Erythroblast (primary cell): ENCODE data around the gene DUS2.

Source experiments
- GATA1 ChIP-seq: IDR thresholded peaks from 2 replicates; pipeline ENCODE4 v1.6.1; 2011; ENCODE audit warnings: low read depth, mild to moderate bottlenecking, control low read depth, low read length, moderate library complexity
- POLR2A ChIP-seq: IDR thresholded peaks from 2 replicates; pipeline ENCODE4 v1.6.1; 2011; ENCODE audit warnings: mild to moderate bottlenecking, low read length

GRCh38 chr16:68072038-68072695, 49.1 kb downstream of the DUS2 start:
- TF ChIP-seq POLR2A (no peak), GATA1 (no peak)
